ENCODE data around the gene HYAL2. TPM values are rescaled to one million over a fixed set of nuclear protein-coding genes. Genes with fewer than 3 reads are reported as not detected.
"Not testable (repeated sequence)": the region's sequence is repeated elsewhere in the genome, so short reads cannot be mapped to it uniquely, and the experiment has no call there.

The HYAL2 gene
- total RNA-seq, 2 experiments from 2014 or later = 4.8 to 5.7 TPM

DNA sequence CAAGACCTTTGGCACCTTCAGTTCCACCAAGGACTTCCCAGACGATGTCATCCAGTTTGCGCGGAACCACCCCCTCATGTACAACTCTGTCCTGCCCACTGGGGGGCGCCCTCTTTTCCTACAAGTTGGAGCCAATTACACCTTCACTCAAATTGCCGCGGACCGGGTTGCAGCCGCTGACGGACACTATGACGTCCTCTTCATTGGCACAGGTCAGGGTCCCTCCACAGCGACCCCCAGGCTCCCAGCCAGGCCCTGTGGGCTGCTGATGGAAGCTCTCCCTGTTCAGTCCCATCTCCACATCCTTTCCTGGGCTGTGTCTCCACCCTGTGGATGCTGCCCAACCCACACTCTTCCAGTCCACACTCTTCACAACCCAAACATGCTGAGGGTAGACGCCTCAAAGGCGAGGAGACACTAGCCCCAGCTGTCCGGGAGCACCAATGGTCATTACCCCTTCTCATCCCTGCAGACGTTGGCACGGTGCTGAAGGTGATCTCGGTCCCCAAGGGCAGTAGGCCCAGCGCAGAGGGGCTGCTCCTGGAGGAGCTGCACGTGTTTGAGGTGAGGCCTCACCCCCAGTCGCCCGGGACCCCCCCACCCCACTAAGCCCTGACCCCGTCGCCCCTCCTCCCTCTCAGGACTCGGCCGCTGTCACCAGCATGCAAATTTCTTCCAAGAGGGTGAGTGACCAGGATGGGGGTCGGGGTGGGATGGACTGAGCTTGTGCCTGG is 48.0 kb downstream of the HYAL2 start:
- Mint-ChIP-seq H3K4me1 (ENCODE audit: low read depth) (peaks cover 32% of the 10 kb centered on the region), H3K27ac (no peak overlapping the region), H3K4me3 (peak overlapping the region; percentile 44), H3K27me3 (peaks cover 27% of the 10 kb centered on the region), H3K9me3 (no peaks in the 10 kb centered on the region), H3K36me3 (no peaks in the 10 kb centered on the region)
- ChIA-PET CTCF (interaction anchor here (0.6 to 5.0 kb wide), 18 partner anchors 9 to 154 kb away, joined by 3 to 45 read pairs (median 4); partner anchors contain the start of genes GNAI2, GNAT1, HYAL3 and NAA80), POLR2A (no interaction called here)
- intact Hi-C loops (cut with micrococcal nuclease) = loop anchor here (1.0 to 5.0 kb wide), 5 partner anchors 14 to 152 kb away; partner anchors contain the start of genes HYAL3, IFRD2 and NAA80
- DNase-seq = peak; percentile 88

GRCh38 chr3:50273689-50274065 is 48.9 kb downstream of the HYAL2 start:
- Mint-ChIP-seq H3K27ac (no peak overlapping the region), H3K4me1 (ENCODE audit: low read depth) (peaks cover 32% of the 10 kb centered on the region), H3K9me3 (no peaks in the 10 kb centered on the region), H3K4me3 (no peak overlapping the region), H3K36me3 (no peaks in the 10 kb centered on the region), H3K27me3 (peaks cover 27% of the 10 kb centered on the region)
- CTCF ChIA-PET = interaction anchor here (1.2 to 5.0 kb wide), 3 partner anchors 38 to 79 kb away, joined by 4 to 45 read pairs (median 10); partner anchors contain the start of gene GNAI2
- POLR2A ChIA-PET = no interaction called here
- no peak for DNase-seq
- intact Hi-C loops (cut with micrococcal nuclease) = loop anchor here (1.0 to 5.0 kb wide), 8 partner anchors 13 to 151 kb away; partner anchors contain the start of genes HYAL3, IFRD2 and NAA80

DNA sequence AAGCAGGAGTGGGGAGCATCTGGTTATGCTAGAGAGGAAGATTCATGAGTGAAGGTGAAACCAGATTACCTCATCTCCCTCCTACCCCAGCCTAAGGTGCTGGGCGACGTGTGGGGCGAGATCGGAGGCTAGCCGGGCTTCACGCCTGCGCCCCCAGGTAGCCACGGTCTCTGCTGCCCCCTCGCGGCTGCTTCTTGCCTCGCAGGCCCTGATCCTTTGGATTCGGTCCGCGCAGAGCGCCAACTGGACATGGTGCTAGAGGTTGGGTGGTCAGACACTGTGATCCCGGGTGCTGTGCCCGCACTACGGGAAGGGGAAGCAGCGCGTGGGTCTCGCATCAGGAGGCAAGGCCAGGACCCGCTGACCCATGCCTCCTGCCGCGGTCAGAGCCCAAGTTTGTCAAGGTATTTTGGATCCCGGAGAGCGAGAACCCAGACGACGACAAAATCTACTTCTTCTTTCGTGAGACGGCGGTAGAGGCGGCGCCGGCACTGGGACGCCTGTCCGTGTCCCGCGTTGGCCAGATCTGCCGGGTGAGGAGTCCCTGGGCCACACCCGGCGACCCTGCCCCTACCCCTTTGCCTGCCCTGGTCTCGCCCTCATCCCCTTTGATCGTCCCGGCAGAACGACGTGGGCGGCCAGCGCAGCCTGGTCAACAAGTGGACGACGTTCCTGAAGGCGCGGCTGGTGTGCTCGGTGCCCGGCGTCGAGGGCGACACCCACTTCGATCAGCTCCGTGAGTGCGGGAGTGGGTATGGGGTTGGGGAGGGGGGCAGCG is 49.4 kb downstream of the HYAL2 start:
- Mint-ChIP-seq H3K4me3 (peak overlapping the region; percentile 38), H3K9me3 (no peaks in the 10 kb centered on the region), H3K27ac (no peak overlapping the region), H3K4me1 (ENCODE audit: low read depth) (peaks cover 32% of the 10 kb centered on the region), H3K27me3 (peaks cover 27% of the 10 kb centered on the region), H3K36me3 (no peaks in the 10 kb centered on the region)
- intact Hi-C loops (cut with micrococcal nuclease) = loop anchor here (1.0 to 5.0 kb wide), 4 partner anchors 27 to 151 kb away; no protein-coding TSS in a partner anchor
- POLR2A ChIA-PET = no interaction called here
- DNase-seq = peak; percentile 94
- CTCF ChIA-PET = interaction anchor here (0.7 to 5.0 kb wide), 6 partner anchors 38 to 86 kb away, joined by 3 to 45 read pairs (median 8); partner anchors contain the start of genes GNAI2 and GNAT1

DNA sequence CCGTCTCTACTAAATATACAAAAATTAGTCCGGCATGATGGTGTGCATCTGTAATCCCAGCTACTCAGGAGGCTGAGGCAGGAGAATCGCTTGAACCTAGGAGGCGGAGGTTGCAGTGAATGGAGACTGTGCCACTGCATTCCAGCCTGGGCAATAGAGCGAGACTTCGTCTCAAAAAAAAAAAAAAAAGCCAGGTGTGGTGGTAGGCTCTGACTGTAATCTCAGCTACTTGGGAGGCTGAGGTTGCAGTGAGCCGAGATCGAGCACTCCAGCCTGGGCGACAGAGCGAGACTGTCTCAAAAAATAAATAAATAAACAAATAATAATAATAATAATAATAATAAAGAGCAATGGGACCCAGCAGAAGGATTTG is 50.0 kb downstream of the HYAL2 start:
- intact Hi-C loops (cut with micrococcal nuclease) = loop anchor here (5.0 kb wide), 1 partner anchor 150 kb away; no protein-coding TSS in a partner anchor
- CTCF ChIA-PET = interaction anchor here (0.6 to 5.0 kb wide), 13 partner anchors 12 to 165 kb away, joined by 3 to 45 read pairs (median 3); partner anchors contain the start of genes GNAT1 and IFRD2
- DNase-seq, H3K4me3 Mint-ChIP-seq, H3K9me3 Mint-ChIP-seq, POLR2A ChIA-PET, H3K36me3 Mint-ChIP-seq, H3K27ac Mint-ChIP-seq: not testable (repeated sequence)
- H3K4me1 Mint-ChIP-seq (ENCODE audit: low read depth) = peaks cover 32% of the 10 kb centered on the region
- peaks cover 27% of the 10 kb centered on the region for H3K27me3 Mint-ChIP-seq

DNA sequence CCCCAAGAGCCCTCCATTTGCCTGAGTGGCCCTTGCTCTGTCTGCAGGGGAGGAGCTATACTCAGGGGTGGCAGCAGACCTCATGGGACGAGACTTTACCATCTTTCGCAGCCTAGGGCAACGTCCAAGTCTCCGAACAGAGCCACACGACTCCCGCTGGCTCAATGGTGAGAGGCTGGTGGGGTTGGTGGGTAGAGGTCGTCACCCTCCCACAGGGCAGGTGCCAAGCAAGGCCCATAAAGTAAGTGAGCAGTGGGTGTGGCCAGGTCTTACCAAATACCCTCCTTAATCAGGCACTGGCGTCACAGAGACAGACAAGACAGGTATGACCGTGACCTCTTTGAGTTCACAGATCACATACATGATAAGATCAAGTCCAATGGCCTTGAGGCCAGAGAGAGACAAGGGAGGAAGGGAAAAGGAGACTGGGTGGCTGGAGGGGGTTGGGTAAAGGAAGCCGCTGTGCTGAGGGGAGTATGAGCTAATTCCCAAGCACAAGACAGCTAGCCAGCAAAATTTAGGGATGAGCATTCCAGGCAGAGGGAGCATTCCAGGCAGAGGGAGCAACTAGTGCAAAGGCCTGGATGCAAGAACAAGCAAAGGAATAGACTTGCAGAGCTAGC is 51.1 kb downstream of the HYAL2 start:
- H3K4me1 Mint-ChIP-seq (ENCODE audit: low read depth) = peaks cover 32% of the 10 kb centered on the region
- intact Hi-C loops (cut with micrococcal nuclease) = loop anchor here (5.0 kb wide), 1 partner anchor 149 kb away; no protein-coding TSS in a partner anchor
- no peak for DNase-seq
- peaks cover 27% of the 10 kb centered on the region for H3K27me3 Mint-ChIP-seq
- H3K9me3 Mint-ChIP-seq = no peaks in the 10 kb centered on the region
- H3K36me3 Mint-ChIP-seq = no peaks in the 10 kb centered on the region
- H3K4me3 Mint-ChIP-seq = no peak overlapping the region
- POLR2A ChIA-PET = interaction anchor here (0.9 kb wide), 1 partner anchor 13 kb away, joined by 3 read pairs; no protein-coding TSS in a partner anchor
- CTCF ChIA-PET = interaction anchor here (0.6 to 5.0 kb wide), 9 partner anchors 11 to 78 kb away, joined by 3 to 45 read pairs (median 4); partner anchors contain the start of genes GNAT1 and IFRD2
- no peak overlapping the region for H3K27ac Mint-ChIP-seq

GRCh38 chr3:50270422-50271224 is 51.9 kb downstream of the HYAL2 start:
- intact Hi-C loops (cut with micrococcal nuclease) = loop anchor here (5.0 kb wide), 1 partner anchor 148 kb away; no protein-coding TSS in a partner anchor
- POLR2A ChIA-PET = interaction anchor here (0.9 kb wide), 1 partner anchor 13 kb away, joined by 3 read pairs; no protein-coding TSS in a partner anchor
- no peaks in the 10 kb centered on the region for H3K36me3 Mint-ChIP-seq
- DNase-seq = no peak
- H3K9me3 Mint-ChIP-seq = no peaks in the 10 kb centered on the region
- CTCF ChIA-PET = interaction anchor here (0.6 to 5.0 kb wide), 4 partner anchors 10 to 78 kb away, joined by 3 to 45 read pairs (median 25); partner anchors contain the start of gene GNAT1
- H3K27ac Mint-ChIP-seq = no peak overlapping the region
- H3K4me3 Mint-ChIP-seq = no peak overlapping the region
- H3K27me3 Mint-ChIP-seq = peaks cover 22% of the 10 kb centered on the region
- peaks cover 27% of the 10 kb centered on the region for H3K4me1 Mint-ChIP-seq (ENCODE audit: low read depth)

DNA sequence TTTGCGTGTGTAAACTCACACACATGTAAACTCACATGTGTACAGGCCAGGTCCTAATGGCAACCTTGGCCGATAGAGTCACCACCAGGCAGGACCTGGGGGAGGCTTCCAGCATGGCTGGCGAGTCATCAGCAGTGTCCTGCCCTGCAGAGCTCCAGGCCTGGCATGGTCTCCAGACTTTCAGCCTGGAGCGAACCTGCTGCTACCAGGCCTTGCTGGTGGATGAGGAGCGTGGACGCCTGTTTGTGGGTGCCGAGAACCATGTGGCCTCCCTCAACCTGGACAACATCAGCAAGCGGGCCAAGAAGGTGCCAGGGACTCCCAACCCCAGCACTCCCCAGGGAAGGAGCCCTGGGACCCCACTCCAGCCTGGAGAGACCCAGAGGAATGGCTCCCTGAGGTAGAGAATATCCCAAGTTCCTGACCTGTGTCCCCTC is 52.5 kb downstream of the HYAL2 start:
- ChIA-PET POLR2A (no interaction called here), CTCF (interaction anchor here (1.0 to 4.3 kb wide), 2 partner anchors 24 to 77 kb away, joined by 5 to 45 read pairs; partner anchors contain the start of gene GNAT1)
- Mint-ChIP-seq H3K27me3 (peaks cover 16% of the 10 kb centered on the region), H3K36me3 (no peaks in the 10 kb centered on the region), H3K27ac (no peak overlapping the region), H3K4me1 (ENCODE audit: low read depth) (peaks cover 21% of the 10 kb centered on the region), H3K9me3 (no peaks in the 10 kb centered on the region), H3K4me3 (no peak overlapping the region)
- no peak for DNase-seq
- intact Hi-C loops (cut with micrococcal nuclease) = loop anchor here (5.0 kb wide), 1 partner anchor 148 kb away; no protein-coding TSS in a partner anchor

GRCh38 chr3:50269460-50269859 is 53.1 kb downstream of the HYAL2 start:
- no peaks in the 10 kb centered on the region for H3K36me3 Mint-ChIP-seq

DNA sequence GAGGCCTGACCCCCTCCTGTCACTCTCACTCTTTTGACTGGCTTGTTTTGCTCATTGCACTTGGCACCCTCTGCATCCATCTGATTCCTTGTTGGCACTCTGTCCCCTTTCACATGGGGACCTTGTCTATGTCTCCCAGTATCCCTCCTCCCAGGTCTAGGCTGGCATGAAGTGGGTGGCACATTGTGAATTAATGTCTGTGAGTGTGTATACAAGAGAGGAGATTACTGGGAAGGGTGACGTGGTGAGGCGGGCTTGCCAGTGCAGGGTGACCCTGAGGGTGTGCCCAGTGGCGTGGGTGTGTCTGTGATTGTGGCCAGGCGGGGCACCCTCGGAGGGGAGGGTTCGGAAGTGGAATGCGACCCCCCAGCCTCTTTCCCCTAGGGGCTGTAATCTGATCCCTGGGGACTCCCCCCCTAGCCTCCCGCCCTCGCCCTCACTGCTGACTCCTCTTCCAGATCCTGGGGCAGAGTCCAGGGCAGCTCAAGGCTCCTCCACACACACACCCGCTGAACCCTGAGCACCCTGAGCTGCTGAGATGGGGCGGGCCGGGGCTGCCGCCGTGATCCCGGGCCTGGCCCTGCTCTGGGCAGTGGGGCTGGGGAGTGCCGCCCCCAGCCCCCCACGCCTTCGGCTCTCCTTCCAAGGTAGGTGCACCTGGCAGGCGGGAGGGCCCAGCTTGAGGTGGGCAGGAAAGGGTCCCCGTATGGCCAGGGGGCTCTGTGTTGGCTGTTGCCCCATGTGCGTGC is 53.7 kb downstream of the HYAL2 start, which contains the start of gene SEMA3B:
TSS of gene SEMA3B (plus strand) at position 445 of the 749 bp plus-strand sequence. CDS start at position 539, 94 bp downstream.
- H3K9me3 Mint-ChIP-seq = no peaks in the 10 kb centered on the region
- DNase-seq = no peak
- H3K36me3 Mint-ChIP-seq = no peaks in the 10 kb centered on the region
- H3K27me3 Mint-ChIP-seq = peaks cover 6% of the 10 kb centered on the region
- peaks cover 12% of the 10 kb centered on the region for H3K4me1 Mint-ChIP-seq (ENCODE audit: low read depth)
- ChIA-PET CTCF (interaction anchor here (1.0 to 4.3 kb wide), 3 partner anchors 22 to 76 kb away, joined by 5 to 45 read pairs (median 8); partner anchors contain the start of gene GNAT1), POLR2A (no interaction called here)
- intact Hi-C loops (cut with micrococcal nuclease) = no loop called here
- no peak within 1 kb of the TSS for H3K27ac Mint-ChIP-seq
- H3K4me3 Mint-ChIP-seq = no peak within 1 kb of the TSS

More at GRCh38 chr3:50269460-50269859, 53.1 kb downstream of the HYAL2 start:
- DNase-seq = no peak
- H3K27ac Mint-ChIP-seq = no peak overlapping the region
- peaks cover 18% of the 10 kb centered on the region for H3K4me1 Mint-ChIP-seq (ENCODE audit: low read depth)
- H3K27me3 Mint-ChIP-seq = peaks cover 12% of the 10 kb centered on the region
- intact Hi-C loops (cut with micrococcal nuclease) = no loop called here
- H3K4me3 Mint-ChIP-seq = no peak overlapping the region
- no peaks in the 10 kb centered on the region for H3K9me3 Mint-ChIP-seq
- ChIA-PET CTCF (interaction anchor here (1.0 to 4.3 kb wide), 2 partner anchors 23 to 77 kb away, joined by 5 to 45 read pairs; partner anchors contain the start of gene GNAT1), POLR2A (no interaction called here)

GRCh38 chr3:50268276-50268675 is 54.3 kb downstream of the HYAL2 start:
- Mint-ChIP-seq H3K4me1 (ENCODE audit: low read depth) (peaks cover 10% of the 10 kb centered on the region), H3K4me3 (no peak overlapping the region), H3K27me3 (peaks cover 5% of the 10 kb centered on the region), H3K36me3 (no peaks in the 10 kb centered on the region), H3K9me3 (no peaks in the 10 kb centered on the region), H3K27ac (no peak overlapping the region)
- ChIA-PET POLR2A (no interaction called here), CTCF (interaction anchor here (1.7 kb wide), 1 partner anchor 21 kb away, joined by 8 read pairs; no protein-coding TSS in a partner anchor)
- no peak for DNase-seq
- intact Hi-C loops (cut with micrococcal nuclease) = no loop called here

Measured in activated CD4-positive, alpha-beta memory T cell treated with anti-CD3 and anti-CD28 coated beads for 36 hours (primary cell).